GM21723 (cell line): ENCODE data around the gene MCUB.

Experiments
- ATAC-seq: cut with Tn5 transposase; IDR thresholded peaks from one replicate; pipeline ENCODE4 v1.9.1; 2021; ENCODE audit warnings: mild to moderate bottlenecking, moderate library complexity; ENCODE audit not compliant: unreplicated experiment

Gene MCUB

GRCh38 chr4:109627361-109627760 is 67.3 kb downstream of the MCUB start:
- ATAC-seq = no peak

GRCh38 chr4:109629775-109630174 is 69.7 kb downstream of the MCUB start:
- ATAC-seq = no peak

DNA sequence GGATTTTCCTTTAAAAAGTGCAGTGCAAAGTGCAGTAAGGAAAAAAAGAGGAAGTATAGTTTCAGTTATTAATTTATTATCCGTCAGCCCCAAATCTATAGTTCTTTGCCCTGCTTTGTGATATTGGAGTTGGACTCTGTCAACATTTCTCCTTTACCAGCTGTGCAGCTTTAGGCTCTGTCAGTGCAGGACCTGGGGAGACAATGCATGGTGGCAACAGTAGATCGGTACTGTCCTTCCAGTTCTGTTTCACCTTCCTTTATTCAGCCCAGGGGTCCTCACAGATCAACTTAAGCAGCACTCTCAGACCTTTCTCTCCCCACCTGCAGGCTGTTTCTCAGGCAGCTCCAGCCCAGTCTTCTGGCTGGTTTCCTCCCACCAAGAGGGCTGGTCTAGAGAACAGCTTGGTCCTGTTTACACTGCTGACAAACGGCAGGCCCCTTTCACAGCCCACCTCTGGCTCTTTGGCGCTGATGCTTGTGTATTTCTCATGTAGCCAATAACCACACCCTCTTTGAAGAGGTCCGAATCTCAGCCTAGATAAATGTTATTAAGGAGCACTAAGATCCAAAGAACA is 71.6 kb downstream of the MCUB start:
- ATAC-seq = no peak

DNA sequence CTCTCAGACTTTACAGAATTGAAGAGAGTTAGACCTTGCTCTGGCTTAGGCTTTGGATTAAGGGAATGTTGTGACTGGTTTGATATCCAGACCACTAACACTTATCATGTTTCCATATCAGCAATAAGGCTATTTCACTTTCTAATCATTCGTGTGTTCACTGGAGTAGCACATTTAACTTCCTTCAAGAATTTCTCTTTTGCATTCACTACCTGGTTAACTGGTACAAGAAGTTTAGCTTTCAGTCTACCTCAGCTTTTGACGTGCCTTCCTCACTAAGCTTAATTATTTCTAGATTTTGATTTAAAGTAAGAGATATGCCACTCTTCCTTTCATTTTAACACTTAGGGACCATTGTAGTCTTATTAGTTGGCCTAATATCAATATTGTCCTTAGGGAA is 80.6 kb downstream of the MCUB start:
- no peak for ATAC-seq

DNA sequence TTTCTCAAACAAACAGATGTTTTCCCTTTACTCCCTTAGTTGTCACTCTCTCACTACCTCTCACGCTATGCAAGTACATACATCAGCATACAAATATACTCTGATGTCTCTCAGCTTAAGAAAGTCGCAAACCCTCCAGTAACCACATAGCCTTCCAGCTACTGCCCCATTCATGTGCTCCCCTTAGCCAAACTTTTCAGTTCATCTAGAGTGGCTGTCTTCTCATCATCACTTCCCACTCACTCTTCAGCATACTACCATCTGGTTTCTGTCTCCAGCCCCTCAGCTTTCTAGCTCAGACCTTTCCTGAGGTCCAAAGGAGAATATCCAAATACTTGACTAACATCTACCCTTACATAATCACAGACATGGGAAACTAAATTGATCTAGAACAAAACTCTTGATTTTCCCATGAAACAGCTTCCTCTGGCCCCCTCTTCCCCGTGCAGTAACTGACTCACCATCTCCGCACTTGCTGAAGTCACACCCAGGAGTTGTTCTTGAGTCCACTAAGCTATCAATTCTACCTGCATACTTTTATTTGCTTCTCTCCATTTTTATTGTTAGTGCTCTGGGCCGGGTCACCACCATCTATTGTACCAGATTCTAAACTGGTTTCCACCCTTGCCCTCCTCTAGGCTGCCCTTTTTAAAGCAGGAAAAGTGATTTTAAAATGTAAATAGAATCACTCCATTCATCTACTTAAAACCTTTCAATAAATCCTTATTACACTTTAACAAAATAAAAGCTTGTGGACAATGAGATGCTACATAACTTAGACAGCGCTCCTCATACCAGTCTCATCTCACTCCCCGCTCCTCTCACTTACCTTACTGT is 86.0 kb downstream of the MCUB start:
- ATAC-seq = no peak

DNA sequence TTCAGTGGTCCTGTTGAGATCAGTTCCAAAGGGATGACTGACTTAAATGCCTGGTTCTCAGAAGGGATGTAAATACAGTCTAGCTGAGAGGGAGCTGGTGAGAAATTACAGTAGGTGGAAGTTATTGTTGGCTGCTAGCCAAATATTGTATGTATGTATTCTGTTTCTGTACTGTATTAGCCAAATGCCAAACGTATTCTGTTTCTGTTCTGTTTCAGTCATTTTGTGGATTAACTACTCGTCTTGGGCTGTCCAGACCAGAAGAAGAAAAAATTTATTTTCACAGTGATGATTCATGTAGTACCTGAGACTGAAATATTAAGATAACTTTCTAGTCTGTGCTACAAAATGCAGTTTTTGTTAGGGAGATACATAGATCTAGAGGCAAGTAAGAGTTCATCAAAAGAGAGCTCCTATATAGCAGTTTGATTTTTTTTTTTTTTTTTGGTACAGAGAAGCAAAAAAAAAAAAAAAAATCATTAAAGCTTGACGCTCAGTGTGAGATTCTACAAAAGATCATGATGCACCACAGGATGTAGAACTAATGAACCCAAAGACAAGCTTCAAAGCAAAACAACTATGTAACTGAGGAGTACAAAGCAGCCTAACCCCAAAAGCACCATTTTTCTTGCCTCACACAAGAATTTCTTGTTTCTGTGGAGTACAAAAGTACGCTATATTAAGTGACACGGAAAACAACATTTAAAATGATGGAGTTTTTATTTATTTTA is 88.4 kb downstream of the MCUB start:
- ATAC-seq = peak; percentile 69

- no peak for ATAC-seq
These were observed 89.0 kb downstream of the MCUB start for GRCh38 chr4:109648997-109649575.

- ATAC-seq = peak; percentile 92
These were observed 89.8 kb downstream of the MCUB start for GRCh38 chr4:109649872-109650271.

DNA sequence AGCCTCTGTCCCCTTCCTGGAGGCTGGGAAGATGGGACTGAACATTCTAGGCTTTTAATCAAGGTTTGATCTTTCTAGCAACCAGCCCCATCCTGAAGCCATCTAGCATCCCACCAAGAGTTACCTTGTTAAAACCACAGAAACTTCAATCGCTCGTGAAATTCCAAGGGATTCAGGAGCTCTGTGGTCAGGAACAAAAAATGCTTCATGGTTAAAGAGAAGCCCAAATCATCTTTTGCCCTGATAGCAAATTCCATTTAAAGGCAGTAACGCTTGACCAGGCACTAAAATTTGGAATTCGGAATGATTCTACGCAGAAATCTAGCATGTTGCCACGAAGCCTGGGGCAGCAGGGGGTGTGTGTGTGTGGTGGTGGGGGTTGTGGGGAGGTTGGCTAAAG is 95.3 kb downstream of the MCUB start:
- ATAC-seq = no peak

DNA sequence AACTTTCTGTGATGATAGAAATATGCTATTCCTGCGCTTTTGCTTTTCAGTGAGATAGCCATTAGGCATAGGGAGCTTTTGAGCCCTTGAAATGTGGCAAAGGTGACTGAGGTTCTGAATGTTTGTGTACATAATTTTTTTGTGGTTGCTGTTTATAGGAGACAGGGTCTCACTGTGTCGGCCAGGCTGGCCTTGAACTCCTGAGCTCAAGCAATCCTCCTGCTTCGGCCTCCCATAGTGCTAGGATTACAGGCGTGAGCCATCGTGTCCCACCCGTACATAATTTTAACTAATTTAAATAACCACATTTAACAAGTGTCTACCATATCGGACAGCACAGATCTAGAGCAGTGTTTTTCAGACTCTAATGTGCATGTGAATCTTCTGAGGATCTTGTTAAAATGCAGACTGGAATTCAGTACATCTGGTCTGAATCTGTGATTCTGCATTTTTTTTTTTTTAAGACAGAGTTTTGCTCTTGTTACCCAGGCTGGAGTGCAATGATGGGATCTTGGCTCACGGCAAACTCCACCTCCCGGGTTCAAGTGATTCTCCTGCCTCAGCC is 97.9 kb downstream of the MCUB start:
- no peak for ATAC-seq

DNA sequence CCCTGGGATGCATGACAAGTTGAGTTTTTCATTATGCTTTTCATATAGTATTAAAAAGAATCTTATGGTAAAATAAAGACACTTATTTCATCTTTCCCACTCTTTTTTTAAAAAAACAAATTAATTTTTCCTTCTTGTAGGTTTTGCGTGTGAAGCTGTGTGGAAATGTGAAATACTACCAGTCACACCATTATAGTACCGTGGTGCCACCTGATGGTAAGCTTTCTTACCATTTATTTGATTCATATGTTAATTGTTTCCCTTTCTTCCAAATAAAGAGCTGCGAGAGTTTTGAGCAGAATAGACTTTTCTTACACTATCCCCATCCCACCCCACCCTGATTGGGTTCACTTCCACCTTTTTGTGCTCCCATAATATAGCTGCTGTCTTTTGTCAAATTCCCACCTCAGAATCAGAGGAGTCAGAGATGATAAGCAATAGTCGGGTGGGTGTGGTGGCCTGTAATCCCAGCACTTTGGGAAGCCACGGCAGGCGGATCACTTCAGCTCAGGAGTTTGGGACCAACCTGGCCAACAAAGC is 98.9 kb downstream of the MCUB start:
- ATAC-seq = no peak

- ATAC-seq = no peak
These were observed 102.1 kb downstream of the MCUB start for GRCh38 chr4:109662116-109662515.

- no peak for ATAC-seq
These were observed 102.7 kb downstream of the MCUB start for GRCh38 chr4:109662771-109663170.

DNA sequence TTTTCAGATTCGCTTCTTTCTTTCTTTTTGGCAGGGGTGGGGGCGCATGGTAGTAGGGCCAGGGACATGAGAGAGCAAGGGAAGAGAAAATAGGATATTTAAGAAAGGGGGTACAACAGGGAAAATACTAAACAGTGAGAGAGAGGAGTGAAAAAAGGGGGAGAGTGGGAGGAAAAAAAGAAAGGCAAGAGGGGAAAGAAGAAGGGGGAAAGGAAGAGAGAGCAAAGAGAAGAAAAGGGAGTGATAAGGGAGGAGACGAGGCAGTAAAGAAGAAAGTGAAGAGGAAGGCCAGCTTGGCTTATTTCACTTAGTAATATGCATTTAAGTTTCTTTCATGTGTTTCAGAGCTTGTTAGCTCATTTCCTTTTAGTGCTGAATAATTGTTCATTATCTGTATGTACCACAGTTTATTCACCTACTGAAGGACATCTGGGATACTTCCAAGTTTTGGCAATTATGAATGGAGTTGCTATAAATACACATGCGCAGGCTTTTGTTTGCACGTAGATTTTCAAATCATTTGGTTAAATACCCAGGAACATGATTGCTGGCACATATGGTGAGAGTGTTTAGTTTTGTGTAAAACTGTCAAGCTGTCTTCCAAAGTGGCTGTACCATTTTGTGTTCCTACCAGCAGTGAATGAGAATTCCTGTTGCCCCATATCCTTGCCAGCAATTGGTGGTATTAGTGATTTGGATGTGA is 105.9 kb downstream of the MCUB start:
- no peak for ATAC-seq

DNA sequence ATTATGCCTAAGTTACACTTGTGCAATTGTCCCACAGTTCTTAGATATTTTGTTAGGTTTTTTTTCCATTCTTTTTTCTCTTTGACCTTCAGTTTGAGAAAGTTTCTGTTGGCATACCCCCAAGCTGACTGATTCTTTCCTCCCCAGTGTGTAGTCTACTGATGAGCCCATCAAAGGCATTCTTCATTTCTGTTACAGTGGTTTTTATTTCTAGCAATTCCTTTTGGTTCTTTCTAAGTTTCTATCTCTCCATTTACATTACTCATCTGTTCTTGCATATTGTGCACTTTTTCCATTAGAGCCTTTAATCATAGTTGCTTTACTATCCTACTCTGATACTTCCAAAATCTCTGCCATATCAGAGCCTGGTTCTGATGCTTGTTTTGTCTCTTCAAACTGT is 111.3 kb downstream of the MCUB start:
- ATAC-seq = no peak

DNA sequence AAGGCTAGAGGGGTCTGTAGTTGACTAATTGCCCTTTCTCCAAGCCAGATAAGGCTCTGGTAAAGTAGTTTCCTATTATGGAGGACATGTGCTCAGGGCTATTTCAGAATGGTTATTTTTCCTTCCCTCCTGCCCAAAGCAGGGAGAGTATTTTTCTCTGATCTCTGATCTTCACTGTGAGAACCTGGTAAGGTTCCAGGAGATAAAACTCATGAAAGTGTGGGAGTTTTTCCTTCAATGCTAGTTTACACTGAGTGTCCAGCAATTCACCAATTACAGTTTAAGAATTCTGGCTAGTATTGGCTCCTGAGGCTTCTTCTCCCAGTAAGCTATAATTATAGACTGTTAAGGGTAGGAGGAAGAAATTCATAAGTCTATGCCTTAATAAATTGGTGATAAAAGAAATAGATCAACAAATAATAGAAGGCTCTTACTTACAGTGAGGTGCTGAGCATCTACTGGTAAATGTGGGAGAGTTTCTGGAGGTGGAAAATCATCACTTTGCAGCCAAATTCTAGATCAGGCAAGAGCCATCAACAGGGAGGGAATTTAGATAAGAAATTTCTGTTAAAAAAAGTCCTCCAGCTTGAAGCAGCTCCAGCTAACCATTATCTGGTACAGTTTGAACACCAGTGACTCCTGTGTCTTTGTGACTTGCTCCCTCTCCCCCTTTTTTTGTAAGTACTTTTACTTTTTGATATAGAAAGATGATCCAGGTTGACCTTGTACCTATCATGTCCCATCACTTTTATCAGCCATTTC is 112.3 kb downstream of the MCUB start:
- ATAC-seq = no peak

DNA sequence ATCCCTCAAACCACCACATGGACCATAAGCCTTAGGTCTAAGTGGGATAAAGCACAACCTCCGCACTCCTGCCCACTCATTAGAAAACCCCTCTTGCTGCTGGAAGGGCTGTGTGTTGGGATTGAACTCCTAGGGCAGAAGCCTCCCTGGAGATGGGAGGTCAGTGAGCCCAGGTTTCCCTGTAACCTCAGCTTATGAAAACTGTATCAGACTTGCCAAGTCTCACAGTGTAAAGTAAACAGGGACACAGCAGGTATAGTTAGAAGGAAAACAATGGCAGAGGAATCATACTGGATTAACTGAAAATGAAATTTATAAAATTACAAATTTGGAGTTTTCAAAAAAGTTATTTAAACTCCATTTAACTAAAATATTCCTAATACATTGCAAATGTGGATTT is 113.3 kb downstream of the MCUB start:
- no peak for ATAC-seq

GRCh38 chr4:109675181-109675580 is 115.1 kb downstream of the MCUB start:
- no peak for ATAC-seq

GRCh38 chr4:109675843-109676242 is 115.8 kb downstream of the MCUB start:
- ATAC-seq = no peak

- ATAC-seq = no peak
These were observed 116.8 kb downstream of the MCUB start for GRCh38 chr4:109676886-109677285.
